Measurements from ENCODE around the gene KCNQ1. TPM values are rescaled to one million over a fixed set of nuclear protein-coding genes. Genes with fewer than 3 reads are reported as not detected.
A peak's percentile ranks its signal among the peaks of the same experiment; 100 is the strongest.

KCNQ1 gene
- total RNA-seq, 2 experiments from 2014 or later: 9.1 to 10.9 TPM

DNA sequence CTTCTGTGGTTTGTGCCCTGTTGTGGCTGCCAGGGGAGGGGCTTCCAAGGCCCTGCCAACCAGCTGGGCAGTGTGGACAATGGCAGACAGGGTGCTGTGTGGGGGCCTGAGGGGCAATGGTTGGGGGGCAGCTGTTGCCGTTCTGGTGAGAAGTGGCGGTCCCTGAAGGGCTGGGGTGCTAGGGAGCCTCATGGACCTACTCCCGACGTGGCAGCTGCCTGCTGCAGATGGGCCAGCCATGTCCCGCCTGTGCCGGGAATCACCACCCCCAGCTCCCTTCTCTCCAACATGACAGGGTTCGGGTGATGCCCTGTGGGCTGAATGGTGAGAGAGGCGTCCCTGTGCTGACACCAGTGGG, 74.2 kb downstream of the KCNQ1 start:
- ChIA-PET CTCF (interaction anchor here (0.6 kb wide), 1 partner anchor 13 kb away, joined by 3 read pairs; no protein-coding TSS in a partner anchor), POLR2A (no interaction called here)
- peak; percentile 2 for DNase-seq

GRCh38 chr11:2519517-2519861, 74.7 kb downstream of the KCNQ1 start:
- Mint-ChIP-seq H3K9me3 (ENCODE audit: low read depth) (no peaks in the 10 kb centered on the region), H3K27ac (no peak overlapping the region), H3K36me3 (ENCODE audit: low read depth) (no peaks in the 10 kb centered on the region), H3K4me1 (no peaks in the 10 kb centered on the region), H3K27me3 (no peaks in the 10 kb centered on the region), H3K4me3 (no peak overlapping the region)
- DNase-seq (peak; percentile 1), ATAC-seq (no peak)
- POLR2A ChIA-PET: interaction anchor here (0.6 kb wide), 1 partner anchor 38 kb away, joined by 3 read pairs; no protein-coding TSS in a partner anchor
- CTCF ChIA-PET: interaction anchor here (0.6 kb wide), 1 partner anchor 12 kb away, joined by 3 read pairs; no protein-coding TSS in a partner anchor
- intact Hi-C loops (cut with DNase I, micrococcal nuclease): no loop called here

More for the DNA sequence above, 74.2 kb downstream of the KCNQ1 start:
- Mint-ChIP-seq H3K4me1 (no peaks in the 10 kb centered on the region), H3K36me3 (ENCODE audit: low read depth) (no peaks in the 10 kb centered on the region), H3K27me3 (no peaks in the 10 kb centered on the region), H3K9me3 (ENCODE audit: low read depth) (no peaks in the 10 kb centered on the region), H3K27ac (no peak overlapping the region), H3K4me3 (no peak overlapping the region)
- ATAC-seq: no peak
- intact Hi-C loops (cut with DNase I, micrococcal nuclease): no loop called here

GRCh38 chr11:2519862-2520735, 75.3 kb downstream of the KCNQ1 start:
- no peaks in the 10 kb centered on the region for H3K36me3 Mint-ChIP-seq (ENCODE audit: low read depth)
- POLR2A ChIA-PET: interaction anchor here (0.6 kb wide), 1 partner anchor 39 kb away, joined by 3 read pairs; no protein-coding TSS in a partner anchor
- no peaks in the 10 kb centered on the region for H3K4me1 Mint-ChIP-seq
- H3K9me3 Mint-ChIP-seq (ENCODE audit: low read depth): no peaks in the 10 kb centered on the region
- DNase-seq (peak; percentile 3), ATAC-seq (no peak)
- intact Hi-C loops (cut with DNase I, micrococcal nuclease): loop anchor here in 1 of 2 experiments (10.0 kb wide), 1 partner anchor 325 kb away; no protein-coding TSS in a partner anchor
- no peak overlapping the region for H3K27ac Mint-ChIP-seq
- CTCF ChIA-PET: interaction anchor here (0.6 kb wide), 1 partner anchor 11 kb away, joined by 3 read pairs; no protein-coding TSS in a partner anchor
- H3K4me3 Mint-ChIP-seq: no peak overlapping the region
- no peaks in the 10 kb centered on the region for H3K27me3 Mint-ChIP-seq

DNA sequence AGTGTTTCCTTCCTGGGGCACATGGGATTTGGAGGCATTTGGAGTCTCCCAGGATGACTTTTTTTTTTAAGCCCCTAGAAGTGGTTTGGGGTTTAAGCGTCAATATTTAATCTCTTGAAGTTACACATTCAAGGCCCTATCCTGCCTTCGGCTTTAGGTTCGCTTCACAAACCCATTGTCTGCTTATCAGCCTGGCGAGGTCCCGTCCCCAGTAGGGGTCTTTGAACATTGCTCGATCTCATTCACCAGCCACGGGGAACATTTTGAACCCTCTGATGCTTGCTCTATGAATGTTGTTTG, 75.9 kb downstream of the KCNQ1 start:
- ChIA-PET POLR2A (no interaction called here), CTCF (no interaction called here)
- Mint-ChIP-seq H3K27me3 (no peaks in the 10 kb centered on the region), H3K27ac (no peak overlapping the region), H3K9me3 (ENCODE audit: low read depth) (no peaks in the 10 kb centered on the region), H3K4me3 (no peak overlapping the region), H3K36me3 (ENCODE audit: low read depth) (no peaks in the 10 kb centered on the region), H3K4me1 (peaks cover 5% of the 10 kb centered on the region)
- intact Hi-C loops (cut with DNase I, micrococcal nuclease): loop anchor here in 1 of 2 experiments (10.0 kb wide), 1 partner anchor 326 kb away; no protein-coding TSS in a partner anchor
- ATAC-seq (no peak), DNase-seq (peak; percentile 1)

DNA sequence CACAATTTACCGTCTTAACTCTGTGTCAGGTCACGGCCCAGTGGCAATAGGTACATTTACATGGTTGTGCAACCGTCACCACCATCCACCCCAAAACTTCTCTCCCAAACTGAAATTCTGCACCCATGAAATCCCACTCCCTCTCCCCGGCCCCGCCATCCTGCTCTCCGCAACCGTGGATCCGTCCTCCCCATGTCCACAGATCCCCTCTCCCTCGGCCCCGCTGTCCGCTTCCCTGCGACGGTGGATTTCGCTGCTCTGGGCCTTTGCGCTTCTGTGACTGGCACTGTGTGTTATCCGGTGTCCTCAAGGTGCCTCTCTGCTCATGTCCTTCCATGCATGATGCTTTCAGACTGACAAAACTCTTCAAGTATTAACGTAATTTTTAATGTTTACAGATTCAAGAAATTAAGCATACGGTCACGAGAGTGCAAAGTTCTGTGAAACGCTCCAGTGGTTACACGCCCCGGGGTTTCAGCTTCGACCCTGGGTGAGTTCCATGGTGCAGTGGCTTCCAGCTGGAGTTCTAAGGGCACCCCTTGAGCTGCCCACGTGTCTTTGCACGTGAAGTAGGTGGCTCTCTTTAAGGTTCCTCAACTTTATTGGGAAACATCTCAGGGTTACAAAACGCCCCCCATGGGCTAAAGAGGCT, 76.4 kb downstream of the KCNQ1 start:
- ChIA-PET CTCF (interaction anchor here (0.7 to 2.4 kb wide), 2 partner anchors 11 to 76 kb away, joined by 3 to 11 read pairs; no protein-coding TSS in a partner anchor), POLR2A (no interaction called here)
- intact Hi-C loops (cut with DNase I, micrococcal nuclease): loop anchor here in 1 of 2 experiments (10.0 kb wide), 1 partner anchor 326 kb away; no protein-coding TSS in a partner anchor
- no peaks in the 10 kb centered on the region for H3K9me3 Mint-ChIP-seq (ENCODE audit: low read depth)
- H3K36me3 Mint-ChIP-seq (ENCODE audit: low read depth): no peaks in the 10 kb centered on the region
- H3K4me1 Mint-ChIP-seq: peaks cover 10% of the 10 kb centered on the region
- no peak overlapping the region for H3K4me3 Mint-ChIP-seq
- DNase-seq: no peak
- ATAC-seq: no peak
- H3K27ac Mint-ChIP-seq: no peak overlapping the region
- no peaks in the 10 kb centered on the region for H3K27me3 Mint-ChIP-seq

DNA sequence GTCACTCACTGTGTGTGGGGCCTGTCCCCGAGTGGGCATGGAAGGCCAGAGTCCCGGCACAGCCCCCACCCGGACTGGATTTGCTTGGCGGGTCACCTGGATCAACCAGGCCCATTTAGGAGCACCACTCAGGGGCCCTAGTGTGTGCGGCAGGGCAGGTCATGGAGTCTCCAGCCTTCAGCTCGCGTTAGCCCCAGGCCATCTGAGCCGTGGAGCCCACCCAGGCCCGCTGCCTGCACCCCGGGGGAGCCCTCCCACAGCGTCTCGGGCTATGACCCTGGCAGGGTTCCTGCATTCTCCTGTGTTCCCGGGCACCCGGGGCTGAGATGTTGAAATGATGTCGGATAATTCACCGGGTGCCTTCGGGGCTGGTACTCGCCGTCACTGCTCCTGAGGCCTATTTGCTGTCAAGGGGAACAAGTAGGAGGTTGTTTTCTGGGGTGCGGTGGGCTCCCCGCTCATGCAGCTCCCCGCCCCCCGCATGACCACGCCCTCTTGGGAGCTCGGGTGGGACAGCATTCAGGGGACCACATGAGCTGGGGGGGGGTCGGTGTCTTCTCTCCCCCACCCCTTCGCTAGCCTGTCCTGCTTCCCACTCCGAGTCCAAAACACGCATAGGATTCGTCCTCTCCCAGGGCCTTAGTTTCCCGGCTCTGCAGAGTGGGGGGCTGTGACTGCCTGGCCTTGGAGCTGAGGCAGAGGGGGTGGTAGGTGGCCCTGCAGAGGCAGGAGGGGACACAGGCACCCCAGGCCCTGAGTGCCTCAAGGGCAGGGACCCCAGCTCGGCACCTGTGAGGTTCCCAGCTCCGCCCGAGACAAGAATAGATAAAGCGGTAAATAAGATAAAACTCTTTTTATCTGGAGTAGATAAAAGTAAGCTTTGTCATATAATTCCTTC, 77.2 kb downstream of the KCNQ1 start:
- H3K4me3 Mint-ChIP-seq: no peak overlapping the region
- no peaks in the 10 kb centered on the region for H3K9me3 Mint-ChIP-seq (ENCODE audit: low read depth)
- ChIA-PET CTCF (interaction anchor here (0.5 to 2.4 kb wide), 4 partner anchors 10 to 372 kb away, joined by 3 to 11 read pairs (median 4); no protein-coding TSS in a partner anchor), POLR2A (no interaction called here)
- no peak overlapping the region for H3K27ac Mint-ChIP-seq
- H3K36me3 Mint-ChIP-seq (ENCODE audit: low read depth): no peaks in the 10 kb centered on the region
- peak; percentile 1 for DNase-seq
- no peak for ATAC-seq
- intact Hi-C loops (cut with DNase I, micrococcal nuclease): loop anchor here in 1 of 2 experiments (10.0 kb wide), 1 partner anchor 327 kb away; no protein-coding TSS in a partner anchor
- peaks cover 17% of the 10 kb centered on the region for H3K4me1 Mint-ChIP-seq
- H3K27me3 Mint-ChIP-seq: no peaks in the 10 kb centered on the region

DNA sequence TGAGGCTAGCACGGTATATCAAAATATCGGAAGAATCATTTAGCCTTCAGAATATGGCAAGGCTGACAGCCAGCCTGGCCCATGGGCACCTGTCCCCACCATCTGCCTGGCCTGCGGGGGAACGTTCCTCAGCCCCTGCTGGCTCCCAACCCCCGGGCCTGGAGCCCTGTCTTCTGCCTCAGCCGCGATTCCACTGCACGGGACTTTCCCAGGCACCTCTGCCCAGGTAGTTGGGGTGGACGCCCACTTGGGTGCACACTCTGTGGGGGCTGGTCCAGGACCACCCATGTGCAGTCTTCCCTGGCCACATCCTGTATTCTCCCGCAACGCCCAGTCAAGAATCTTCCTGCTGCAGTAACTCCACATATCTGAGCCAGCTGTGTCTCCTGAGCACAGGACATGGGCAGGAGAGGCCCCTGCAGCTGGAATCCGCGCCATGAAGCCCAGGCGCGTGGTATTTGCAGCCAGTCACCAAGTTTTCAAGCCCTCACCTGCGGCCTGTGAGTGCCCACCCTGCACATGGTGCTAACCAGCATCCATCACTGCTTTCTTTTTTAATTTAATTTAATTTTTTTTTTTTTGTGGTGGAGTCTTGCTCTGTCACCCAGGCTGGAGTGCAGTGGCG, 77.9 kb downstream of the KCNQ1 start:
- POLR2A ChIA-PET: no interaction called here

GRCh38 chr11:2523821-2524391, 79.1 kb downstream of the KCNQ1 start:
- Mint-ChIP-seq H3K27me3 (no peaks in the 10 kb centered on the region), H3K36me3 (ENCODE audit: low read depth) (no peaks in the 10 kb centered on the region), H3K9me3 (ENCODE audit: low read depth) (no peaks in the 10 kb centered on the region), H3K4me3 (no peak overlapping the region), H3K4me1 (peaks cover 20% of the 10 kb centered on the region), H3K27ac (no peak overlapping the region)
- ChIA-PET CTCF (interaction anchor here (1.0 kb wide), 1 partner anchor 9 kb away, joined by 4 read pairs; no protein-coding TSS in a partner anchor), POLR2A (no interaction called here)
- peak; percentile 4 for DNase-seq
- intact Hi-C loops (cut with DNase I, micrococcal nuclease): loop anchor here in 1 of 2 experiments (10.0 kb wide), 1 partner anchor 329 kb away; no protein-coding TSS in a partner anchor
- ATAC-seq: no peak

More for the DNA sequence above, 77.9 kb downstream of the KCNQ1 start:
- H3K4me3 Mint-ChIP-seq: no peak overlapping the region
- H3K27ac Mint-ChIP-seq: no peak overlapping the region
- CTCF ChIA-PET: interaction anchor here (0.5 to 2.4 kb wide), 3 partner anchors 9 to 373 kb away, joined by 3 to 11 read pairs (median 4); no protein-coding TSS in a partner anchor
- H3K9me3 Mint-ChIP-seq (ENCODE audit: low read depth): no peaks in the 10 kb centered on the region
- intact Hi-C loops (cut with DNase I, micrococcal nuclease): loop anchor here in 1 of 2 experiments (10.0 kb wide), 1 partner anchor 328 kb away; no protein-coding TSS in a partner anchor
- H3K27me3 Mint-ChIP-seq: no peaks in the 10 kb centered on the region
- DNase-seq (peak; percentile 2), ATAC-seq (no peak)
- peaks cover 20% of the 10 kb centered on the region for H3K4me1 Mint-ChIP-seq
- H3K36me3 Mint-ChIP-seq (ENCODE audit: low read depth): no peaks in the 10 kb centered on the region

DNA sequence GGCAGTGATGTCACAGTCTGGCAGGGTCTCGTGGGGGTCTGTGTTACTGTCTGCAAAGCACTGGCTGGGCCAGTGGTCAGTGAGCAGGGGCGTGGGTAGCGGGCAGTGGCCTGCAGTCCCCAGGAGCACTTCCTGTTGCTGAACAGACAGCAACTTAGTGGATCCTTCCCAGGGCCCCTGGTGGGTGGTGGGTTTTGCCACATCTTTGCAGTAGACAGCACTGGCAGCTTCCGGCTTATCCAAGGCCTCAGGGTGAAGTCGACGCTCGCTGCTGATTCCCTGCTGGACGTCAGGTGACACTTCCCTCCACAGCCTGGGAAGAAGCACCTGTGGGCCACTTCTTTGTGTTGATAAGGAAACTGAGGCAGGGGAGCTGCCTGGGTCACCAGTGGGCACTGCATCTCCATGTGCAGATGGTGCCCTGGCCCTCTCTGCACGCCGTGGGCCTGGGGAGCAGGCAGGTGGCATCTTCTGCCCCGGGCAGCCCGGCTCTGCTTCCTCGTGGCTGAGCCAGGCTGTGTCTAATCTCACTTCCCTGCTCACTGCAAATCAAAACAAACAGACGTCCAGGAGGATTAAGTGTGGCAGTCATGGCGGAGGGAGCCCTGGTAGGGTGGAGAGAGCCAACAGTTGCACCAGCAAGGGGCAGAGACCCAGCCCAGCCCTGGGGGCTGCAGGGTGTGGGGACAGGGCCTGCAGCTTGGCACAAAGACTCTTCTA, 79.8 kb downstream of the KCNQ1 start:
- DNase-seq (peak; percentile 2), ATAC-seq (no peak)
- CTCF ChIA-PET: interaction anchor here (0.6 to 1.0 kb wide), 2 partner anchors 8 to 96 kb away, joined by 3 to 4 read pairs; no protein-coding TSS in a partner anchor
- POLR2A ChIA-PET: no interaction called here
- Mint-ChIP-seq H3K4me3 (no peak overlapping the region), H3K27me3 (no peaks in the 10 kb centered on the region), H3K27ac (no peak overlapping the region), H3K36me3 (ENCODE audit: low read depth) (no peaks in the 10 kb centered on the region), H3K4me1 (peaks cover 20% of the 10 kb centered on the region), H3K9me3 (ENCODE audit: low read depth) (no peaks in the 10 kb centered on the region)
- intact Hi-C loops (cut with DNase I, micrococcal nuclease): loop anchor here in 1 of 2 experiments (10.0 kb wide), 1 partner anchor 330 kb away; no protein-coding TSS in a partner anchor
